Osteocyte (in vitro differentiated cells): ENCODE measurements around the gene DENND1A. TPM values are rescaled to one million over a fixed set of nuclear protein-coding genes. Genes with fewer than 3 reads are reported as not detected.

Experiments
- DNase-seq: peaks from one replicate; pipeline ENCODE4 v3.0.0; 2021; ENCODE audit warnings: mixed read lengths; ENCODE audit not compliant: unreplicated experiment; ENCODE audit errors: extremely low spot score
- H3K27ac Mint-ChIP-seq: one replicate; pipeline ENCODE4 v1.8.0; 2021; ENCODE audit warnings: mild to moderate bottlenecking, mixed read lengths; ENCODE audit not compliant: unreplicated experiment
- H3K27me3 Mint-ChIP-seq: one replicate; pipeline ENCODE4 v1.8.0; 2021; ENCODE audit warnings: mixed read lengths; ENCODE audit not compliant: unreplicated experiment
- H3K36me3 Mint-ChIP-seq: one replicate; pipeline ENCODE4 v1.8.0; 2021; ENCODE audit warnings: mixed read lengths; ENCODE audit not compliant: unreplicated experiment
- H3K4me1 Mint-ChIP-seq: one replicate; pipeline ENCODE4 v1.8.0; 2021; ENCODE audit warnings: mixed read lengths; ENCODE audit not compliant: unreplicated experiment
- H3K4me3 Mint-ChIP-seq: one replicate; pipeline ENCODE4 v1.8.0; 2021; ENCODE audit warnings: mild to moderate bottlenecking, moderate library complexity, mixed read lengths; ENCODE audit not compliant: unreplicated experiment
- H3K9me3 Mint-ChIP-seq: one replicate; pipeline ENCODE4 v1.8.0; 2021; ENCODE audit warnings: mixed read lengths; ENCODE audit not compliant: unreplicated experiment
- CTCF ChIP-seq: fragments of 200-600 bp; sonication (generic); IDR thresholded peaks from 2 replicates; pipeline ENCODE4 v1.5.0; 2021; ENCODE audit warnings: antibody characterized with exemption, mild to moderate bottlenecking, moderate library complexity
- total RNA-seq: library from RNA; stranded (reverse); gene quantifications from 2 replicates; pipeline ENCODE4 v1.2.1, GENCODE V29; 2021

Gene DENND1A
- total RNA-seq, 1 donor from 2014 or later: 19.8 TPM

DNA sequence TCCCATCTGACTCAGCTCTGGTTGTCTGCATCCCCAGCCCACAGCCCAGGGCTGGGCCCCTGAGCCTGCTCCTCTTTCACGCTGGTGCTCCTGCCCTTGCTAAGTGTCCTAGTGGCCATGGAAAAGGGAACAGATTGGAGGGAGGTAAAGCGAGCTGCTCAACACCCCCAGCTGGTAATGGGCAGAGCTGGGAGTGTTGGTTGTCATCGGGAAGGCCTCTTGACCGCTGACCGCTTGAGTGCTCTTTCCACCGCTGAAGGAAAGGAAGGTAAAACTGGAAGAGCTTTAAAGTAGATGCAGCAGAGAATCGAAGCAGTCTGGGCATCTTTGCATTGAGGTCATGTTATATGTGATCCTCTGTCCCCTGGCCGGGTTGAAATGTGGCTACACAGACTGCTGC lies 513.8 kb downstream of the DENND1A start:
- no peak for DNase-seq
- Mint-ChIP-seq H3K9me3 (no peaks in the 10 kb centered on the region), H3K36me3 (peaks cover 13% of the 10 kb centered on the region), H3K27me3 (no peaks in the 10 kb centered on the region), H3K4me1 (no peaks in the 10 kb centered on the region), H3K4me3 (no peak overlapping the region), H3K27ac (no peak overlapping the region)
- TF ChIP-seq CTCF: no peak

DNA sequence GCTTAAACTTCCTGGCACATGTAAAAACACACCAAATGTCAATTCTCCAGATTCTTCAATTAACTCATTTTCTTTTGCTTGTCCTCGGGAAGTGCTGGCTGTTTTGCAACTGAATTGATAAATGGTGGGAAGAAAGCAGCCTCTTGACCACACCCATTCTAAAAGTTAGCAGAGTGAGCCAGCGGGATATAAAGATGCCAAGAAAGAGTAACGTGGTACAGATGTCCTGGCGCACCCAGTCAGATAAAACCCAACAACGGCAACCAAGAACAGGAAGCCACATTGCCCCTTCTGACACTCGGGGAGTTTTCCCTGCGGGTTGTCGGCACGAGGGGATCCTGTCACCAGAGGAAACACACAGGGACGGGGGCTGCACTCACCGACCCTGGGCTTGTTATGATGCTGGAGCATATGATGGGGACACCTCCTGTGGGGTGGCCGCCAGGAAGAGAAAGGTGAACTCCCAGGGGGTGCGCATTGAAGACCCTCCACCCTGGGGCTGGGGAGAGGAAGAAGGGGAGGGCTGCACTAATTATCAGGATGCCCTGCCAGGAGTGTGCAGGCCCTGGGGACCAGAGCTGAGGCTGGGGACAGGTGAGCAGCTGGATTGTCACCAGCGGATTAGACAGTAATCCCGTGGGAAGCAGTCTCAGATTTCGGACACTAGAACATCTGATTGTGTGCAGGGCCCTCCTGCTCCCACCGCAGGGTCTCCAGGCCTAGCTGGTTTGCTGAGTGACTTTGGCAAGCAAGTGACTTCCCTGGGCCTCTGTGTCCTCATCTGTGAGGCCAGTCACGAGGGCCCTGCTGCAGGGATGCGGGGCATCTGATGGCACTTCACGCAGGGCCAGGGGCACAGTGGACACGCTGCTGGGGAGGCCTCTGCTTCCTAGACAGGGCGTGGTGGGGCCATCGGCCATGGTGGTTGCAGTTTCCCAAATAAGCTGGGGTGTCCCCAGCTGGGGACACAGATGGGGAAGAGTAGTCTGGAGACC lies 514.7 kb downstream of the DENND1A start:
- H3K4me3 Mint-ChIP-seq: no peak overlapping the region
- peak overlapping the region; percentile 9 for H3K27ac Mint-ChIP-seq

GRCh38 chr9:123414204-123414603 lies 515.7 kb downstream of the DENND1A start:
- no peak for TF ChIP-seq CTCF
- no peak overlapping the region for H3K27ac Mint-ChIP-seq
- no peaks in the 10 kb centered on the region for H3K27me3 Mint-ChIP-seq
- no peaks in the 10 kb centered on the region for H3K4me1 Mint-ChIP-seq
- H3K36me3 Mint-ChIP-seq: peaks cover 8% of the 10 kb centered on the region
- H3K4me3 Mint-ChIP-seq: no peak overlapping the region
- no peak for DNase-seq
- no peaks in the 10 kb centered on the region for H3K9me3 Mint-ChIP-seq

More for the DNA sequence above, 514.7 kb downstream of the DENND1A start:
- Mint-ChIP-seq H3K36me3 (peaks cover 13% of the 10 kb centered on the region), H3K4me1 (no peaks in the 10 kb centered on the region), H3K27me3 (no peaks in the 10 kb centered on the region), H3K9me3 (no peaks in the 10 kb centered on the region)
- no peak for TF ChIP-seq CTCF
- DNase-seq: no peak

GRCh38 chr9:123412171-123412820 lies 517.6 kb downstream of the DENND1A start:
- Mint-ChIP-seq H3K27ac (no peak overlapping the region), H3K4me1 (no peaks in the 10 kb centered on the region), H3K36me3 (peaks cover 4% of the 10 kb centered on the region), H3K27me3 (no peaks in the 10 kb centered on the region), H3K9me3 (no peaks in the 10 kb centered on the region), H3K4me3 (no peak overlapping the region)
- DNase-seq: no peak
- TF ChIP-seq CTCF: no peak

- no peaks in the 10 kb centered on the region for H3K27me3 Mint-ChIP-seq
- no peak for DNase-seq
- no peaks in the 10 kb centered on the region for H3K9me3 Mint-ChIP-seq
- no peak overlapping the region for H3K27ac Mint-ChIP-seq
- no peaks in the 10 kb centered on the region for H3K4me1 Mint-ChIP-seq
- no peak for TF ChIP-seq CTCF
- peaks cover 4% of the 10 kb centered on the region for H3K36me3 Mint-ChIP-seq
- no peak overlapping the region for H3K4me3 Mint-ChIP-seq
These were observed 518.3 kb downstream of the DENND1A start for GRCh38 chr9:123411636-123412035.
